ENCODE data around the gene FRMD8.

- TF ChIP-seq, protein P1, sequence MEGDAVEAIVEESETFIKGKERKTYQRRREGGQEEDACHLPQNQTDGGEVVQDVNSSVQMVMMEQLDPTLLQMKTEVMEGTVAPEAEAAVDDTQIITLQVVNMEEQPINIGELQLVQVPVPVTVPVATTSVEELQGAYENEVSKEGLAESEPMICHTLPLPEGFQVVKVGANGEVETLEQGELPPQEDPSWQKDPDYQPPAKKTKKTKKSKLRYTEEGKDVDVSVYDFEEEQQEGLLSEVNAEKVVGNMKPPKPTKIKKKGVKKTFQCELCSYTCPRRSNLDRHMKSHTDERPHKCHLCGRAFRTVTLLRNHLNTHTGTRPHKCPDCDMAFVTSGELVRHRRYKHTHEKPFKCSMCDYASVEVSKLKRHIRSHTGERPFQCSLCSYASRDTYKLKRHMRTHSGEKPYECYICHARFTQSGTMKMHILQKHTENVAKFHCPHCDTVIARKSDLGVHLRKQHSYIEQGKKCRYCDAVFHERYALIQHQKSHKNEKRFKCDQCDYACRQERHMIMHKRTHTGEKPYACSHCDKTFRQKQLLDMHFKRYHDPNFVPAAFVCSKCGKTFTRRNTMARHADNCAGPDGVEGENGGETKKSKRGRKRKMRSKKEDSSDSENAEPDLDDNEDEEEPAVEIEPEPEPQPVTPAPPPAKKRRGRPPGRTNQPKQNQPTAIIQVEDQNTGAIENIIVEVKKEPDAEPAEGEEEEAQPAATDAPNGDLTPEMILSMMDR (IDR thresholded peaks at IDR 0.05; ENCODE audit: poor library complexity, severe bottlenecking): no peak
- TF ChIP-seq EZH2 (IDR thresholded peaks at IDR 0.05; ENCODE audit: borderline replicate concordance, insufficient read depth, low read length, poor library complexity, severe bottlenecking) (no peak), MXI1 (conservative IDR thresholded peaks at IDR 0.05; ENCODE audit: poor library complexity, severe bottlenecking) (no peak)
Observed at GRCh38 chr11:65448074-65448417, 61.6 kb downstream of the FRMD8 start.

All from neural cell (in vitro differentiated cells).